H9 (cell line): Measurements from ENCODE around the gene BANP. TPM values are rescaled to one million over a fixed set of nuclear protein-coding genes. Genes with fewer than 3 reads are reported as not detected.

Source experiments
- DNase-seq: peaks from one replicate; pipeline ENCODE4 v3.0.0-alpha.2; 2017
- H2AFZ ChIP-seq: one replicate; pipeline ENCODE4 v1.6.1; 2013; ENCODE audit warnings: mild to moderate bottlenecking, low read length, control low read depth, moderate library complexity
- H2AK5ac ChIP-seq: 2 replicates; pipeline ENCODE4 v1.6.1; 2013; ENCODE audit warnings: low read length, control low read depth, mixed read lengths; ENCODE audit not compliant: insufficient read length
- H2BK120ac ChIP-seq: one replicate; pipeline ENCODE4 v1.6.1; 2013; ENCODE audit warnings: low read depth, mild to moderate bottlenecking, low read length, control low read depth, inconsistent platforms; ENCODE audit not compliant: poor library complexity, severe bottlenecking
- H2BK12ac ChIP-seq: 2 replicates; pipeline ENCODE4 v1.6.1; 2013; ENCODE audit warnings: low read length, control low read depth, mixed read lengths, low read depth; ENCODE audit not compliant: insufficient read length
- H2BK15ac ChIP-seq: 2 replicates; pipeline ENCODE4 v1.6.1; 2013; ENCODE audit warnings: low read depth, low read length, control low read depth
- H2BK20ac ChIP-seq: one replicate; pipeline ENCODE4 v1.6.1; 2013; ENCODE audit warnings: low read depth, mild to moderate bottlenecking, low read length, control low read depth, inconsistent platforms; ENCODE audit not compliant: poor library complexity, severe bottlenecking
- H2BK5ac ChIP-seq: 2 replicates; pipeline ENCODE4 v1.6.1; 2013; ENCODE audit warnings: low read length, control low read depth, mixed read lengths; ENCODE audit not compliant: insufficient read length
- H3K14ac ChIP-seq: 2 replicates; pipeline ENCODE4 v1.6.1; 2013; ENCODE audit warnings: low read length, control low read depth; ENCODE audit not compliant: insufficient read depth
- H3K18ac ChIP-seq: 2 replicates; pipeline ENCODE4 v1.6.1; 2013; ENCODE audit warnings: low read depth, mild to moderate bottlenecking, mixed read lengths, low read length, control low read depth; ENCODE audit not compliant: insufficient read length
- H3K23ac ChIP-seq: 2 replicates; pipeline ENCODE4 v1.6.1; 2013; ENCODE audit warnings: low read length, control low read depth, mixed read lengths, low read depth; ENCODE audit not compliant: insufficient read length
- H3K23me2 ChIP-seq: 2 replicates; pipeline ENCODE4 v1.6.1; 2013; ENCODE audit warnings: low read depth, mild to moderate bottlenecking, mixed read lengths, low read length, control low read depth; ENCODE audit not compliant: insufficient read length, poor library complexity, severe bottlenecking
- H3K27ac ChIP-seq: 2 replicates; pipeline ENCODE4 v1.5.1; 2013; ENCODE audit warnings: low read length, control low read depth, mixed read lengths, low read depth; ENCODE audit not compliant: insufficient read length
- H3K27me3 ChIP-seq: 2 replicates; pipeline ENCODE4 v1.6.1; 2013; ENCODE audit warnings: low read length, control low read depth, inconsistent platforms; ENCODE audit not compliant: insufficient read depth
- H3K4ac ChIP-seq: 2 replicates; pipeline ENCODE4 v1.6.1; 2013; ENCODE audit warnings: low read depth, mild to moderate bottlenecking, control low read depth, inconsistent platforms, low read length, moderate library complexity
- H3K4me1 ChIP-seq: 2 replicates; pipeline ENCODE4 v1.6.1; 2013; ENCODE audit warnings: low read length, control low read depth, inconsistent platforms; ENCODE audit not compliant: insufficient read depth
- H3K4me2 ChIP-seq: 2 replicates; pipeline ENCODE4 v1.6.1; 2013; ENCODE audit warnings: low read length, control low read depth, mixed read lengths; ENCODE audit not compliant: insufficient read length, insufficient read depth
- H3K56ac ChIP-seq: 2 replicates; pipeline ENCODE4 v1.6.1; 2013; ENCODE audit warnings: low read depth, mild to moderate bottlenecking, mixed read lengths, low read length, control low read depth; ENCODE audit not compliant: insufficient read length
- H3K79me1 ChIP-seq: 2 replicates; pipeline ENCODE4 v1.6.1; 2013; ENCODE audit warnings: low read depth, mild to moderate bottlenecking, moderate library complexity, low read length, control low read depth, inconsistent platforms; ENCODE audit not compliant: insufficient read depth, poor library complexity, severe bottlenecking
- H3K79me2 ChIP-seq: 2 replicates; pipeline ENCODE4 v1.6.1; 2013; ENCODE audit warnings: low read length, control low read depth, inconsistent platforms; ENCODE audit not compliant: insufficient read depth
- H3K9ac ChIP-seq: 2 replicates; pipeline ENCODE4 v1.6.1; 2013; ENCODE audit warnings: low read length, control low read depth, mixed read lengths; ENCODE audit not compliant: insufficient read length; ENCODE audit errors: extremely low read depth
- H3K9me3 ChIP-seq: one replicate; pipeline ENCODE4 v1.6.1; 2013; ENCODE audit warnings: low read depth, low read length, inconsistent platforms; ENCODE audit not compliant: control insufficient read depth
- H3T11ph ChIP-seq: one replicate; pipeline ENCODE4 v1.6.1; 2013; ENCODE audit warnings: mild to moderate bottlenecking, low read length, control low read depth, inconsistent platforms
- H4K20me1 ChIP-seq: one replicate; pipeline ENCODE4 v1.6.1; 2013; ENCODE audit not compliant: control insufficient read depth, insufficient read length, insufficient read depth
- H4K5ac ChIP-seq: 2 replicates; pipeline ENCODE4 v1.6.1; 2013; ENCODE audit warnings: low read depth, mild to moderate bottlenecking, mixed read lengths, low read length, control low read depth; ENCODE audit not compliant: insufficient read length
- H4K8ac ChIP-seq: replicated peaks from 2 replicates; pipeline ENCODE4 v1.6.1; 2013; ENCODE audit warnings: low read length, control low read depth, mixed read lengths, low read depth; ENCODE audit not compliant: insufficient read length
- H4K91ac ChIP-seq: 2 replicates; pipeline ENCODE4 v1.6.1; 2013; ENCODE audit warnings: low read depth, mild to moderate bottlenecking, moderate library complexity, mixed read lengths, low read length, control low read depth; ENCODE audit not compliant: insufficient read length
- H3K27ac Mint-ChIP-seq, 3 experiments: 2 replicates in 2 of 3; 3 replicates in 1 of 3; pipeline ENCODE4 v1.8.0; 2020 to 2021; ENCODE audit warnings: mixed read lengths in 3 of 3, mild to moderate bottlenecking in 1 of 3, moderate library complexity in 1 of 3
- H3K27me3 Mint-ChIP-seq: 2 replicates; pipeline ENCODE4 v1.8.0; 2021; ENCODE audit warnings: low read depth, mild to moderate bottlenecking, moderate library complexity, mixed read lengths
- H3K36me3 Mint-ChIP-seq, 3 experiments: 2 replicates in 2 of 3; 3 replicates in 1 of 3; pipeline ENCODE4 v1.8.0; 2020 to 2021; ENCODE audit warnings: low read depth in 3 of 3, mixed read lengths in 3 of 3; ENCODE audit not compliant: insufficient read depth in 1 of 3
- H3K4me1 Mint-ChIP-seq, 2 experiments: 2 replicates each; pipeline ENCODE4 v1.8.0; 2020; ENCODE audit warnings: mixed read lengths in 2 of 2
- H3K4me3 Mint-ChIP-seq, 2 experiments: 2 replicates in 1 of 2; 3 replicates in 1 of 2; pipeline ENCODE4 v1.8.0; 2020 to 2021; ENCODE audit warnings: mild to moderate bottlenecking in 2 of 2, mixed read lengths in 2 of 2, moderate library complexity in 1 of 2
- H3K9me3 Mint-ChIP-seq, 2 experiments: 2 replicates in 1 of 2; 3 replicates in 1 of 2; pipeline ENCODE4 v1.8.0; 2020; ENCODE audit warnings: mild to moderate bottlenecking in 2 of 2, mixed read lengths in 2 of 2, moderate library complexity in 1 of 2
- CTCF ChIP-seq: fragments of 200-600 bp; sonication (generic); conservative IDR thresholded peaks from 3 replicates; pipeline ENCODE4 v1.8.0; 2021; ENCODE audit warnings: antibody characterized with exemption, mild to moderate bottlenecking
- WGBS: extraction: QIAGEN DNeasy Blood & Tissue Kit; methylation state at CpG from one replicate; pipeline ENCODE4 v1.1.7; 2013; ENCODE audit warnings: missing lambda C conversion rate, low lambda C conversion rate, mixed read lengths; ENCODE audit not compliant: insufficient read length; ENCODE audit errors: extremely low coverage; 5-methylcytosine and 5-hydroxymethylcytosine counted together
- total RNA-seq: library from RNA; stranded (reverse); gene quantifications from 2 replicates; pipeline ENCODE4 v1.2.1, GENCODE V29; 2021

Gene BANP
- total RNA-seq, 1 experiment from 2014 or later: 24.9 TPM

- no peaks in the 10 kb centered on the region for H4K20me1 ChIP-seq
- Mint-ChIP-seq H3K9me3 (no peaks in the 10 kb centered on the region; a peak in 1 of 5 replicates), H3K4me3 (no peak overlapping the region), H3K27ac (no peak overlapping the region), H3K27me3 (no peaks in the 10 kb centered on the region), H3K4me1 (peaks cover 11 to 13% of the 10 kb centered on the region in 2 experiments; a peak in 3 of 4 replicates), H3K36me3 (peaks cover 2 to 20% (median 8%) of the 10 kb centered on the region in 3 experiments; a peak in 6 of 7 replicates)
- no peak overlapping the region for H2BK120ac ChIP-seq
- no peak for DNase-seq
- H2BK12ac ChIP-seq: no peak overlapping the region
- no peak overlapping the region for H4K8ac ChIP-seq
- H3K79me2 ChIP-seq: no peaks in the 10 kb centered on the region; the same call in 1 of the 2 replicates
- no peak overlapping the region for H3K18ac ChIP-seq
- WGBS: no CpG with 5 or more reads among the region's 27 CpGs
- H3K23me2 ChIP-seq: no peaks in the 10 kb centered on the region
- H3K27ac ChIP-seq: no peak overlapping the region
- no peak overlapping the region for H3K4me2 ChIP-seq
- H3K9ac ChIP-seq: no peak overlapping the region
- H2BK5ac ChIP-seq: no peak overlapping the region
- no peak overlapping the region for H3K23ac ChIP-seq
- no peak overlapping the region for H2AK5ac ChIP-seq
- H3K27me3 ChIP-seq: no peaks in the 10 kb centered on the region
- no peak overlapping the region for H2BK15ac ChIP-seq
- H3K79me1 ChIP-seq: no peaks in the 10 kb centered on the region
- H2AFZ ChIP-seq: no peak overlapping the region
- no peak overlapping the region for H3K56ac ChIP-seq
- H2BK20ac ChIP-seq: no peak overlapping the region
- no peak overlapping the region for H3K4ac ChIP-seq
- H4K91ac ChIP-seq: no peak overlapping the region
- no peak overlapping the region for H3K14ac ChIP-seq
- H4K5ac ChIP-seq: no peak overlapping the region
- H3K4me1 ChIP-seq: no peaks in the 10 kb centered on the region
- H3T11ph ChIP-seq: no peak overlapping the region
- no peak for TF ChIP-seq CTCF
- no peaks in the 10 kb centered on the region for H3K9me3 ChIP-seq
These were observed 108.6 kb downstream of the BANP start for GRCh38 chr16:88059701-88060386.
